Mesenteric fat pad (tissue), 1 donor: ENCODE measurements around the gene LMOD2. TPM values are rescaled to one million over a fixed set of nuclear protein-coding genes. Genes with fewer than 3 reads are reported as not detected.

Source experiments
- total RNA-seq: library from RNA; stranded (reverse); fragmentation: NEBNext Ultra II Directional; extraction: Animal tissue kit (Norgen Biotek cat#: 25700); gene quantifications from one replicate; pipeline ENCODE4 v1.2.1, GENCODE V29; 2021
- donor health status: DM: yes; HTN: yes; CAD: no.

LMOD2 gene
- total RNA-seq, 1 donor from 2014 or later: not detected

Other genes with a start within 250 kb of the LMOD2 start
- gene IQUB, start 121.3 kb upstream of the LMOD2 start, total RNA-seq: 0.10 TPM
- gene NDUFA5, start 98.0 kb upstream of the LMOD2 start, total RNA-seq: 48.9 TPM
- not detected for gene ASB15, start 54.0 kb upstream of the LMOD2 start, total RNA-seq
- 35.0 TPM for gene WASL, start 93.1 kb downstream of the LMOD2 start, total RNA-seq
- gene HYAL4, start 189.3 kb downstream of the LMOD2 start, total RNA-seq: not detected